HG02798 (cell line): ENCODE data around the gene CLCN7.

Source experiments
- ATAC-seq: cut with Tn5 transposase; IDR thresholded peaks from one replicate; pipeline ENCODE4 v1.9.1; 2021; ENCODE audit warnings: mild to moderate bottlenecking; ENCODE audit not compliant: unreplicated experiment, poor library complexity

The CLCN7 gene

DNA sequence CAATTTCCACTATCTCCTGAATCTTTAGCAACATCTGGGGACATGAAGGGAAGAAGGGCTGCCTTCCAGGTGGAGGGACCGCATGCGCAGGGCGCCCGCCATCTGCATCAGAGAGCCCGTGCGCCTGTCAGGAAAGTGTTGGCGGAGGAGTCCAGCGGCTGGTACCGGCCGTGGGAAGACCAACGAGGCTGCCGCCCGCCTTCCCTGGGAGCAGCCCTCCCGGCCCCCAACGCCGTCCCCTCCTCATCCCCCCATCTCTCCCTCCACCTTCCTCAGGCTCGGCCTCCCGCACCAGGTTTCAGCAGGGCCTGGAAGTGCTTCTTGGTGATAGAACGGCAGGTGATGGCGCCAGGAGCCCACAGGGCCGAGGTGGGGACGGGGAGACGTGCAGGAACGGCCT lies 8.8 kb downstream of the CLCN7 start:
- ATAC-seq: no peak

DNA sequence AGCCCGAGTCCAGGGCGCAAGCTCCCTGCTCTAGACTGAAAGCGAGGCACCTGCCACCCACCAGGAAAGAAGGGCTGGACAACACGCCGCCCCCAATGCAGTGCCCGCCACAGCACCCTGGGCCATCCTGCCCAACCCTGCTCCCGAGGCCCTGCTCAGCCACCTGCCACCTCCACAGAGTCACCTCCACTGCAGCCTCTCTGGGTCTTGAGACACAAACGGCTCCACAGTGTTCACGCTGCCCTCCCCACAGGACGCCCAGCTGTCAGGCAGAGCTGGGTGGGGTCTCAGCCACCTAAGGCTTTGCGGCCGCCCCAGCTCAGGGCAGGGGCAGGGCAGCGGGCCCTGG lies 9.3 kb downstream of the CLCN7 start:
- no peak for ATAC-seq

DNA sequence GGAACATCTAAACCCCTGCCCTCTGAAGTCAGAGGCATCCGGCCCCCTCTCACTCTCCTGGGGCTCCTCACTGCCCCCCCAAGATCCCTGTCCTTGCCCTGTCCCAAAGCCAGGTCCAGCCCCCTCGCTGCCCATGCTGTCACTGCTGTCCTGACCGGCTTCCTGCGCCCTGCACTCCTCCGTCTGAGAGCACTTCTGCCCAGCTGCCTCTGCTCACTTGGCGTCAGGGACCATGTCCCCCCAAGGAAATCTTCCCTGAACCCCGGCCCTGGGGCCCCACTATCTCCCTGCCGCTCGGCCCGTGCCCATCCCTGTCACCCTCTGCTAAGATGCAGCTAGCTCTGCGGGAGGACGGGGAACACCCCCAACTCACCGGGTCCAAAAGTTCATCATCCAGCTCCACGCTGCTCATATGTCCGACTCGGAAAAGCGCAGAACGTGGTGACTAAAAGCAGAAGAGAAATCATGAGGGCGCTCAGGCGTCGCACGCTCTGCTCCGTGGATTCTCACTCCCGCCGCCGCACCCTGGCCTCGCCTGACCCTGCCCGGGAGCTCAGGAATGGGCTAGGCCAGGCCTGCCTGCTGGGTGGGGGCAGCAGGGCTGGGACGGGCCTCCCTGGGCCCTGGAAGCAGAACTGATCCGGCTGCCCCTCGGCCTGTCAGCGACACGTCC lies 9.8 kb downstream of the CLCN7 start:
- ATAC-seq: no peak

DNA sequence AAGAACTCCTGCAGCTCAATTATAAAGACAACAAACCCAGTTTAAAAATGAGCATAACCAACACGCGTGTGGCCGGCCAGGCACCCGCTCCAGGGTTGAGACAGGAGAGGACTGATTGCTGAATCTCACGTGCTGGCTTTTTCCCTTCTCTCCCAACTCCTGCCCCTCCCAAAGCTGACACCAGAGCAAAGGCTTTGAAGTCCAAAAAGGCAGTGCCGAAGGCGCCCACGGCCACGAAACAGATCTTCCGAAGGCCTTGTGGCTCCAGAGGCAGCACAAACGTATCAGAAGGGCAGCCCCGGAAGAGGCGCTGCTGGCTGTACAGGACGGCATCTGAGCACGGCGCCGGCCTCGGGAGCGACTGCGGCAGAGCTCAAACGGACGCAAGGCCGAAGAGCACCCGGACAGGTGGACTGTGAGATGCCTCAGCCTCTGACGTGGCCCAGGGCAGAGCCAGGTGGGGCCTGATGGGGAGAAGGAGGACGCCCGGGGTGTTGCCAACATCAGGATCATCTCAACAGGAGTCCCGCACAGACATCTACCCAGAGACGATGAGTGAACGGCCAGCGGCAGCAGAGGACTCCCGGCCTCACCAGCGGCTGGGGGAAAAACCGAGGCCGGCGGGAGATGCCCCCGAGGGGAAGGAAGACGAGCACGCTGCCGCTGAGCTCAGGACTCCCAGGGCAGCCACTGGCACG lies 10.5 kb downstream of the CLCN7 start:
- ATAC-seq: no peak

DNA sequence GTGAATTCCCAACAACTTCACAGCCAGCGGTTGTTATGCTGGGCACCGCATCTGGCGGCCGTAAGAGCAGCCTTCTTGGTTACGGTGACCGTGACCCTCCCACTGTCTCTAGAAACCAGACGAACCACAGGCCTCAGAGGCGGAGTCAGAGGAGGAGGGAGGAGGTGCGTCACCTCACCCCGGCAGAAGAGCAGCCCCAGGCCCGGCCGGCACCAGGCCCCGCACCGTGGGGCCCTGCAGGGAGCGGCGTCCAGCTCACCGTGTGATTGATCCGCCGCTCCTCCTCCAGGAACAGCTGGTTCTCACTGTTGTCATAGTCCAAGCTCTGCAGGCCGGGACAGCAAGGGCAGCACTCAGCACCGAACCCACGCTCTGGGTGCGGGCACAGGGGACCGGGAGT lies 13.7 kb downstream of the CLCN7 start:
- ATAC-seq: no peak

DNA sequence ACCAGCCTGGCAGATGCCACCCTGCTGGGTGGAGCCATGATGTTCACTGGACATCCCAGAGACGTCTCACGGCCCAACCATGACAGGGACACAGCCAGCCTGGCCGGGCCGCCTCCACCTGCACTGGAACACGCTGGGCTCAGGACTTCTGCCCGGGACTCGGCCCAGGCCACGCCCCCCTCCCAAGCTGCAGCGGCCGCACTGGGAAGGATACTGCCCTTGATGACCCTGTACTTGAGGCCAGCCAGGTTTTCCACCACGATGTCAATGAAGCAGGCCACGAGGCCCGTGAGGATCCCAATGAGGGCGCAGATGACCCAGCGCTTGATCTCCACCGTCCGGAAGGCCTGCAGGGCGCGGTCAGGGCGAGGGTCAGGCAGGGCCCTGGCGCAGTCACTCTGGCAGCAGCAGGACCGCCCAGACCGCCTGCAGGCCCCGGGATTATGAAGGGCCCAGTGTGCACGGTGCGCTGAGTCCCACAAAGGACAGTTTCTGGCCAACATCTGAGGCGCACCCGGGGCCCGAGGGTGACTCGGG lies 14.2 kb downstream of the CLCN7 start:
- ATAC-seq: no peak

DNA sequence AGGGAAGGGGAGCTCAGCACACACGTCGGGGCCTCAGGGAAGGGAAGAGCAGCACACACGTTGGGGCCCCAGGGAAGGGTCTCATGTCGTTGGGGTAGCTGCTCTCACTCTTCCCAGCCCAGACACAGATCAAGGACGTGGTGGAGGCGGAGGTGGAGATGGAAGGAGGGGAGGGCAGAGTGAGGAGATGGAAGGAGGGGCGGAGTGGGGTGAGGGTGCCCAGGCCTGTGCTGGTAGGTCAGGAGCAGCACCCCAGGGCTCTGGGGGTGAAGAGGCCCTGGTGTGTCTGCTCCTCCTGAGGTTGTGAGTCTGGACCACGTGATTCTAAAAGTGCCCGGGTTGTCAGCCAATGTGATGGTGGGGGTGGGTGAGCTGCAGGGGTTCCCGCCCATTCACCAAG lies 14.9 kb downstream of the CLCN7 start:
- ATAC-seq: no peak

DNA sequence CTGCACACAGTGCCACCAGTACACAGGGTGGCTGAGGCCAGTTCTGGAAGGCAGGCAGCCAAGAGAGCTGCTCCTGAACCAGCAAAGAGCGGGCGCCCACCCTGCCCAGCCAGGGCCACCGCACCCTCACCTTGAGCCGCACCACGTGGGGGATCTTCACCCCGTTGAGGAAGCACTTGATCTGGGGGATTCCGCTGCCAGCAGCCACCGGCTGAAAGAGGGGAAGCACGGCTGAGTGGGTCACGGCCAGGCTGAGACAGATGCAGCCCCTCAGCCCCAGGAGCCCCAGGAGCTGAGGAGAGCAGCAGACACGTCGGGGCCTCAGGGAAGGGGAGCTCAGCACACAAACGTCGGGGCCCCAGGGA lies 15.9 kb downstream of the CLCN7 start:
- no peak for ATAC-seq

DNA sequence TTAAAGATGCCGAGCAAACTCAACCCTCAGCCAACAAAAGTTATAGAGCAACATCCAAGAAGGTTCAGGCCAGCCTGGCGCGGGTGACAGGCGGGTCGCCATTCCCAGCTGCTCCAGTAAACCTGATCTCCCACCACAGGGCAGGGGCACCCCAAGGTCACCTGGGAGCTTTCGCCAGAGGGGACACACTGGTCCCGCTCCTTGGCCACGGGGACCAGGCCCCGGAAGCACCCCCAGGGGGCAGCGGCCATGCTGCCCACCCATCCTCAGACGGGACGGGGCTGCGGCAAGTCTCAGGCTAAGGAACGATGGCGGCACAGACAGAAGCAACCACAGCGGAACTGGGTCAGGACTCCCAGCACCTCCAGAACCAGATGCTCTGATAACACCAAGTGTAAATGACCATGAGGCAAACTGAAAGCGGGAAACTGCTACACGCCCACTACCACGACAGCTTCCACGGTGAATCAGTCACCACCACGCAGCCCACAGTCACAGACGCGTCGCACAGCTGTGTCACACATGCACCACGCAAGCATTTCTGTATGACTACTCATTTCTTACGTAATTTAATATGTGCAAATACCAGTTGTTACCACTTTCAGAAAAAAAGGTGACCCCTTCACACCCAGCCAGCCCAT lies 16.4 kb downstream of the CLCN7 start:
- no peak for ATAC-seq

DNA sequence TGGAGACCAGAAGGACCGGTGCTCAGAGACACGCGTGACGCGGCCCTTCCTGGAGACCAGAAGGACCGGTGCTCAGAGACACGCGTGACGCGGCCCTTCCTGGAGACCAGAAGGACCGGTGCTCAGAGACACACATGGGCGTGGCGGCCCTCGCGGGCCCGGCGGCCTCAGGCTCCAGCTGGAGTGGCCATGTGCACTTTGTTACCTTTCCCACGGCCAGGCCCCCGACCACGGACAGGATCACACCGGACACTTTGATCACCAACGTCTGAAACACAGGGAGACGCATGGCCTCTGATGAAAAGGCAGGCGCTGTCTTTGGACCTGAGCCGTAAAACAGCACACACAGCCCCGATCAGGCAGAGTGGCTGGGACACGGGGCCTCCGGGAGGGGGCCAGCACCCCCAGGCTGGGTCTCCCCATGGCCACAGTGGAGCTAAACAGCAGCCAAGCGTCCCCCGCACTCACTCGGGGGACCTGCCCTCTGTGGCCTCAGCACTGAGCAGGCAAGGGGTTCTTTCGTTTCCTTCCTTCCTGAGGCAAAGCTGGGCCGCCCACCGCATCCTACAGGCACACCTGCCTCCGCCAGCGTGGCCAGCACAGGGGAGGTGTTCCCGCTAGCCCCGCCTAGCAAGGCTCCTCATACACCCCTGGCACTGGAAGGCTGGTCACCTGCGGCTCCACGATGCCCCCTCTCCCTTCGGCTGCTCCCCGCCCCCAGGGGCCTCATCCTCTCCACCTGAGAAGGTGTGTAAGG lies 17.2 kb downstream of the CLCN7 start:
- no peak for ATAC-seq

DNA sequence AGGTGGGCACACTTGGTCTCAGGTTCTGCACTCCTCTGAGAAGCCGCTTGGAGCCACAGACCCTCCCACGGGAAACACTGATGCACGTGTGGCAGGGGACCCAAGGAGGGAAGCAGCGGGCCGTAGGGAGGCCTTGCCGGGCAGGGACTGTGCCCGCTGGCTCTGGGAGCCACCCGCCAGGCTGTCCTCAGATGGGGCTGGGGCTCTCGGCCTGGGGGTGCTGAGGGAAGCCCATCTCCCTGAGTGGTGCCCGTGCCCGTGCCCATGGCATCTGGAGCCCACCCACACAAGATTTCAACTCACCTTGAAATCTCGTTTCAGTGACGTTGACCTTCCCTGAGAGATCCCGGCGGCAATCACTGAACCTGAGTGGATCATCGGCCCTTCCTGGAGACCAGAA lies 17.9 kb downstream of the CLCN7 start:
- ATAC-seq: no peak

DNA sequence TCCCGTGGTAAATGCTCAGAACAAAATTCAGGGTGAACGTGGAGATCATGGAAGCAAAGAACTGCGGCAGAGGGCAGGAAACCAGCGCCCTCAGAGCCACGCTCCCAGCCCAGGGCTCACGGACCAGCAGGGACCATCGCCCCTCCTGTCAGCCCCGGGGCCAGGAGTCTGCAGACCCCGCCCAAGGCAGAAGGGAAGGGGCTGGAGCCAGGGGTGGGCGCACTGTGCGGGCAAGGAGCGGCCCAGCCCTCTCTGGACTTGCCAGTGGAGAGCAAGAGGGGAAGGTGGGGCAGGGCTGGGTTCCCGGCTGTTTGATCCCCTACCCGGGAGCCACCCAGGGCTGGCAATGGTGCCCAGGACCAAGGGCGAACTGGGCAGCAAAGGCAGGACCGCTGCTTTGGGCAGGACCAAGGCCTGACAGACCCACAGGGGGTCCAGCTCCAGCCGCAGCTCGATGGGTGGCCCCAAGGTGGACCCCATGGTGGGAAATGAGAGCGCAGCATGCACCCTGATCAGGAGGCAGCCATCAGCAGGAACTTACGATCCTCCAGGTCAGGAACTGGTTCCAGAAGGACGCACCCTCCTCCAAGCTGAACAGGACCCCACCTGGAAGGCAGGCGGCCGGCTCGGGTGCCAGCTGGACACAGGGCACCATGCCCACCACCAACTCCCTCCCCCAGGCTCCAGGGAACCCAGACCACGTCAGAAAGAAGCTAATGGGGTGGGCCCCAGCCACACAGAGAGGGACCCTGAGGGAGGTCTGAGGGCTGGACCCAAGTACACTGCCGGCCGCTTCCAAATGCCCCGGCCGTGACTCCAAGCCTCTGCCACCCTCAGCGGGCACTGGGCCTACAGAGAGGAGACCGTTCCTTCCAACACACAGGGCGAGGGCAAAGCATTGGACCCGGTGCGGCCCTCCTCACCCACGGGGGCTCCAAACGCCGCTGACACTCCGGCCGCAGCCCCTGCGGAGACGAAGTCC lies 19.3 kb downstream of the CLCN7 start:
- ATAC-seq: no peak

DNA sequence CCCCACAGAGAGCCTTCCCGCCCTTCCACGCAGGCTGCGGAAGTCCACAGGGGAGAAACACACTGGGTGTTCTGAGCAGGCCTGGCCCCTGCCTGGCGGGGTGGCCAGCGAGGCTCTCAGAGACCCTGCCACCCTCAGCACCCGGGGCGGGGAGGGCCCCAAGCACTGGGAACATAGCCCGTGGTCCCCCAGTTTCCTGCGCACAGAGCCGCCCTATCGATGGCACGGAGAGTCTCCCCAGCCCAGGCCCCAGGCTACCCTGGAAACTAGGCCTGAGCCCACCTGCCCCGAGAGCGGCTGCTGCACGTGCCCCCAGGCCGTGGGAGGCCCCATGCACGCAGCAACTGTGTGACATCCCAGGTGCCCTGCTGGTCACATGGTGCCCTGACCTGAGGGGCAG lies 20.3 kb downstream of the CLCN7 start:
- ATAC-seq: no peak

DNA sequence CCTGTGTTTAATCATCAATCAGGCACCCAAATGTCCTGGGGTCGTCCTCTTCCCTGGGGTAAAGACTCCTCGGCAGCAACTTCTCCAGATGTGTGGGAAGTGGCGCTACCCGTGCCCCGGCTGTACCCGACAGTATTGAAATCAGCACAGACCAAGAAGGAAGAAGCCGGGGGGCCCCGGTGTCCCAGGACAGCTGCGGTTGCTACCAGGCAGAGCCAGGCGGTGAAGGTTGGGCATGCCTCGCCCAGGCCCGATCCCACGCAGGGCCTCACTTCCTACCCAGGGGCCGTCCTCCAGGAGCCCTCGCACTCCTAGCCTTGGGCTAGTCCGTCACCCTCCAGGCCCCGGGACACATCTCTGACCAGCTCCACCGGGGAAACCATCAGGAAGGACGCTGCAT lies 21.5 kb downstream of the CLCN7 start:
- ATAC-seq: no peak

DNA sequence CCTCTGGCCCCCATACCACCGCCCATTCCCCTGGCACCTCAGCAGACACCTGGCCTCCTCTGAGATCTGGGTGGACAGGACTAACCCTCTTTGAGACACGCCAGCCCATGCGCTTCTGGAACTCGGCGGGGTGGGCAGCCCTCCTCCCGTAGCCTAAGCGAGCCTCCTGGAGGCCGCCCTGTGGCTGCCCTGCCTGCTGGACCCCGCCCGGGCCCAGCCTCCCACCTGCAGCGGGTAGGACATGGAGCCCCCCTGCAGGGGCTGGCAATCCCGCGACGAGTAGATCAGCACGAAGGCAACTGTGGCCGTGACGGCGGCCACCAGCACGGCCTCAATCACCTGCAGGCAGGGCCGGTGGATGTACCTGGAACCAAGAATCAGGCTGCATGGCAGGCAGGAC lies 22.3 kb downstream of the CLCN7 start:
- no peak for ATAC-seq

DNA sequence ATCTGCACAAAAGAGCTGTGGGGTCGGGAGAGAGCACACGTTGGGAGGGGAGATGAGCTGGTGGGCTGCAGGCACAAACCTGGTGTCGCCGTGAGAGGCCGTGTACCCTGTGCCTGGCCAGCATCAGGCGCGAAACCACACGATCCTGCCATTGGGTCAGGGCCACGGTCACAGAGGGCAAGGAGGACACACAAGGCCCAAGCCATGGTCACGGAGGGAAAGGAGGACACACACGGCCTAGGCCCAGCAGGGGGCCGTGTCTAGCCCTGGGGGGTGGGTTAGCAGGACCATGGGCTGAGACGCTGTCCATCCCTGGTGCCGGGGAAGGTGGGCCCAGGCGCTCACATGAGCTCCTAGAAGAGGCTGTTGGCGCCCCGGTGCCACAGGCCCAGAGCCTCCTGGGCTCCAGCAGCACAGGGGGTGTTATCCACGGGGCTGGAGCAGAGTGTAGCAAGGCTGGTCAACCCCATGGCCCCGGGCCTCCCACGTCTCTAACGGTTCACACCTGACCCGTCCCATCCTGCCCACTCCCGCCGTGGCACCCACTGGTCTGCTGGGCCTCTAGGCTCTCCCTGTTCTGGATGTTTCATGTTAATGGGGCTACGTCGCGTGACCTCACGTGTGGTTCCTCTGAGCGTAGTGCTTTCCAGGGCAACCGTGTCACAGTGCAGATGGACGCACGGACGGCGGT lies 23.0 kb downstream of the CLCN7 start:
- ATAC-seq: no peak

DNA sequence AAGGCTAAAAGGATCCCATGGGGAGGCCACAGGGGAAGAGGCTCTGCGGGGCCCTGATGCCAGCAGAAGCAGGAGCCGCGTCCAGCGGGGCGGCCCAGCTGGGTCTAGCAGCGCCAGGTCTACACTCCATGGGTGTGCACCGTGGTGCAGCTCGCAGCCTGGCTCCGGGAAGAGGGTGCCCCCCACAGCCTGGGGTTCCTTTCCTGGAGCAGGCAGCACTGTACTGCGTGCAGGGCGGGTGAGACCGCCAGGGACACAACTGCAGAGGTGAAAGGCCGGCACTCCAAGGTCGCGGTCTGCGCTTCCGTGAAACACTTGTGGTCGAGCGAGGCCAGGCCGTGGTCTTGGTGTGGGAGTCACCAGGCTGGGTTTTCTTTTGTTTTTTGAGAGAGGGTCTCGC lies 24.0 kb downstream of the CLCN7 start:
- no peak for ATAC-seq

DNA sequence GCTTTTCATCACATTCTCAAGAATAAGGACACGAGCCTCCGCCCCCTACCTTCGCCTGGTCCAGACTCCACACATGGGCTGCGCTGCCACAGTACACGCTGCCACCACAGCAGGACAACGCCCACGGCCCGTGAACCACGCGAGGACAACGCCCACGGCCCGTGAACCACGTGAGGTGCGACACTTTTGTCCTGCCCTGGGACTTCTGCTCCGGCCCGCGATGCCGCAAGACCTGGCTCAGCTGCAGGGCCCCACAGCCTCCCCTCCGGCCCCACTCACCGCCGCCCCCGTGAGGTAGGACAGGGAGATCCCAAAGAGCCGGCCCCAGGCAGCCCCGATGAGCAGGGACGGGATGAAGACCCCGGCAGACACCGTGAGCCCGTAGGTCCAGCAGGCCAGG lies 24.6 kb downstream of the CLCN7 start:
- no peak for ATAC-seq

DNA sequence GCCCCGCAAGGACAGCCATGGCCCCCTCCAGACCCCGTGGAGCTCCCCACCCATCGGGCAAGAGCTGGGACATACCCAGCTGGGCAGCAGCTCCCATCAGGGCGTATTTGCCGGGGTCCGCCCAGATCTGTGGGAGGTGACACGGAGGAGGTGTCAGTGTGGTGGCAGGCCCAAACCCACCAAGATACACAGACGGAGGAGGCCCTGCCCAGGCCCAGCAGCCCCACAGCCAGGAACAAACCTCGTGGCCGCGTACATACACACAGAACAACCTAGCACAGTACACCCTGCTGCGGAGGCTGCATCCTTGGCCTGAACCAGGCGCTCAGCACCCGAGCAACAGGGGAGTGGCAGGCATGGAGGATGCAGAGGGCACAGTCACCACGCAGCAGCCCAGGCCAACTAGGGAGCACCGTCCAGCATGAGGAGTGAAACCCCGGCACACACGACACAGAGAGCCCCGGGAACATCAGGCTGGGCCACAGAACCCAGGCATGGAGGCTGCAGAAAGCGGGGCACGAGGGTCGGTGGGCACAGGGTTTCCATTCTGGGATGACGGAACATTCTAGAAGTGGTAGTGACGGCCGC lies 25.5 kb downstream of the CLCN7 start:
- no peak for ATAC-seq
